Caco-2 (cell line): ENCODE measurements around the gene CDK17. TPM values are rescaled to one million over a fixed set of nuclear protein-coding genes. Genes with fewer than 3 reads are reported as not detected.
"Not testable (repeated sequence)": the region's sequence is repeated elsewhere in the genome, so short reads cannot be mapped to it uniquely, and the experiment has no call there.

Source experiments
- BruUV-seq: library from RNA; stranded (reverse); fragments of 400-500 nt; replicated peaks from 2 replicates; lab custom pipeline; 2021; lab: Mats Ljungman, UMichigan
- CTCF ChIA-PET: fragments of 300-600 bp; sonication (Branson Sonifier 250); formaldehyde crosslinking; loops from one replicate; lab custom pipeline; 2022; ENCODE audit warnings: antibody characterized with exemption; lab: Charles Lee
- POLR2A ChIA-PET: fragments of 300-600 bp; sonication (Branson Sonifier 250); formaldehyde crosslinking; loops from one replicate; lab custom pipeline; 2022; ENCODE audit warnings: antibody characterized with exemption; lab: Charles Lee
- DNase-seq, 2 experiments: peaks; one replicate each; pipeline versions ENCODE4 v3.0.0 to v3.0.0-alpha.2; 2020 to 2022
- H3K27me3 ChIP-seq: replicated peaks from 2 replicates; pipeline ENCODE4 v1.6.0; 2011; ENCODE audit warnings: low read length; ENCODE audit not compliant: control insufficient read depth, insufficient read depth
- H3K36me3 ChIP-seq: 2 replicates; pipeline ENCODE4 v1.5.1; 2011; ENCODE audit warnings: low read length; ENCODE audit not compliant: control insufficient read depth, insufficient read depth
- H3K4me1 ChIP-seq: fragments of 250-450 bp; sonication (Bioruptor Pico); 2 replicates; pipeline ENCODE4 v1.5.1; 2020; ENCODE audit warnings: mild to moderate bottlenecking
- H3K4me3 ChIP-seq: 2 replicates; pipeline ENCODE4 v1.5.1; 2011; ENCODE audit warnings: low read depth, mild to moderate bottlenecking, control low read depth, low read length
- H3K9me3 ChIP-seq: fragments of 250-450 bp; sonication (Bioruptor Pico); 2 replicates; pipeline ENCODE4 v1.5.1; 2020; ENCODE audit warnings: mild to moderate bottlenecking, moderate library complexity
- H3K27ac Mint-ChIP-seq: one replicate; pipeline ENCODE4 v1.8.0; 2022; ENCODE audit warnings: mixed read lengths; ENCODE audit not compliant: unreplicated experiment
- H3K27me3 Mint-ChIP-seq: one replicate; pipeline ENCODE4 v1.8.0; 2022; ENCODE audit warnings: mixed read lengths; ENCODE audit not compliant: insufficient read depth, unreplicated experiment
- H3K36me3 Mint-ChIP-seq: one replicate; pipeline ENCODE4 v1.8.0; 2022; ENCODE audit warnings: mild to moderate bottlenecking, mixed read lengths; ENCODE audit not compliant: insufficient read depth, unreplicated experiment
- H3K4me1 Mint-ChIP-seq: one replicate; pipeline ENCODE4 v1.8.0; 2022; ENCODE audit warnings: low read depth, mixed read lengths; ENCODE audit not compliant: unreplicated experiment
- H3K4me3 Mint-ChIP-seq: one replicate; pipeline ENCODE4 v1.8.0; 2022; ENCODE audit warnings: mild to moderate bottlenecking, moderate library complexity, mixed read lengths; ENCODE audit not compliant: unreplicated experiment
- H3K9me3 Mint-ChIP-seq: one replicate; pipeline ENCODE4 v1.8.0; 2022; ENCODE audit warnings: mixed read lengths; ENCODE audit not compliant: unreplicated experiment
- CTCF ChIP-seq, 2 experiments: fragments of 200-600 bp in 1 of 2; IDR thresholded peaks; 1 replicate in 1 of 2; 2 replicates in 1 of 2; pipeline versions ENCODE4 v1.5.1 to v1.8.0; 2011 to 2022; ENCODE audit warnings: antibody characterized with exemption in 1 of 2, control low read depth in 1 of 2, inconsistent platforms in 1 of 2, low read depth in 1 of 2, low read length in 1 of 2, mild to moderate bottlenecking in 1 of 2, moderate library complexity in 1 of 2; ENCODE audit not compliant: insufficient read depth in 1 of 2, severe bottlenecking in 1 of 2, unreplicated experiment in 1 of 2
- intact Hi-C: fragments of 100-400 bp; cut with micrococcal nuclease; formaldehyde crosslinking; loops from one replicate; pipeline ENCODE4 v1.10.0; 2022; ENCODE audit not compliant: unreplicated experiment
- total RNA-seq: library from RNA; stranded (reverse); gene quantifications from 2 replicates; pipeline ENCODE4 v1.2.3, GENCODE V29; 2022

Gene CDK17
- total RNA-seq, 1 experiment from 2014 or later, result 11.7 TPM

- ChIA-PET CTCF (no interaction called here), POLR2A (no interaction called here)
- H3K36me3 ChIP-seq, result no peaks in the 10 kb centered on the region
- BruUV-seq, result no TSS peak
- Mint-ChIP-seq H3K27ac (no peak overlapping the region), H3K4me3 (no peak overlapping the region), H3K36me3 (no peaks in the 10 kb centered on the region), H3K4me1 (no peaks in the 10 kb centered on the region), H3K27me3 (peaks cover 3% of the 10 kb centered on the region), H3K9me3 (no peaks in the 10 kb centered on the region)
- H3K9me3 ChIP-seq, result no peaks in the 10 kb centered on the region
- DNase-seq, result no peak
- TF ChIP-seq CTCF (IDR thresholded peaks at IDR 0.05; ENCODE audit: insufficient read depth in 1 of 2, low read depth in 1 of 2, low read length in 1 of 2, severe bottlenecking in 1 of 2, unreplicated experiment in 1 of 2), result no peak
- H3K4me1 ChIP-seq, result no peaks in the 10 kb centered on the region
- H3K4me3 ChIP-seq, result no peak overlapping the region
- intact Hi-C loops, result no loop called here
- no peaks in the 10 kb centered on the region for H3K27me3 ChIP-seq
Measured at GRCh38 chr12:96409731-96410130, 9.5 kb upstream of the CDK17 start.

GRCh38 chr12:96408993-96409392 lies 8.8 kb upstream of the CDK17 start:
- H3K4me3 Mint-ChIP-seq, result no peak overlapping the region
- no peak for TF ChIP-seq CTCF (IDR thresholded peaks at IDR 0.05; ENCODE audit: insufficient read depth in 1 of 2, low read depth in 1 of 2, low read length in 1 of 2, severe bottlenecking in 1 of 2, unreplicated experiment in 1 of 2)
- BruUV-seq, result no TSS peak
- Histone ChIP-seq H3K9me3 (no peaks in the 10 kb centered on the region), H3K27me3 (no peaks in the 10 kb centered on the region), H3K4me1 (no peaks in the 10 kb centered on the region), H3K4me3 (no peak overlapping the region), H3K36me3 (no peaks in the 10 kb centered on the region)
- intact Hi-C loops, result no loop called here
- CTCF ChIA-PET, result no interaction called here
- DNase-seq, result no peak
- no peak overlapping the region for H3K27ac Mint-ChIP-seq
- H3K9me3 Mint-ChIP-seq, result no peaks in the 10 kb centered on the region
- POLR2A ChIA-PET, result no interaction called here
- no peaks in the 10 kb centered on the region for H3K36me3 Mint-ChIP-seq
- H3K27me3 Mint-ChIP-seq, result peaks cover 3% of the 10 kb centered on the region
- no peaks in the 10 kb centered on the region for H3K4me1 Mint-ChIP-seq

- H3K36me3 Mint-ChIP-seq, H3K27me3 Mint-ChIP-seq, H3K27ac Mint-ChIP-seq, H3K9me3 Mint-ChIP-seq, H3K4me1 ChIP-seq, intact Hi-C loops, H3K27me3 ChIP-seq, H3K4me3 ChIP-seq, BruUV-seq, DNase-seq, CTCF ChIA-PET, H3K36me3 ChIP-seq, H3K4me3 Mint-ChIP-seq, H3K4me1 Mint-ChIP-seq, H3K9me3 ChIP-seq: not testable (repeated sequence)
- POLR2A ChIA-PET, result interaction anchor here (0.7 kb wide), 1 partner anchor 192 kb away, joined by 5 read pairs; no protein-coding TSS in a partner anchor
Measured at GRCh38 chr12:96407429-96408097, 7.3 kb upstream of the CDK17 start.
